Trophoblast cell (in vitro differentiated cells and primary cell): ENCODE results near the gene OR11L1.

ENCODE experiments used
- DNase-seq, 2 donors: peaks; one replicate each; pipeline ENCODE4 v3.0.0-alpha.2; 2016
- H2AFZ ChIP-seq: 2 replicates; pipeline ENCODE4 v1.6.1; 2013; ENCODE audit warnings: low read length, moderate library complexity, mild to moderate bottlenecking; ENCODE audit not compliant: insufficient read depth, poor library complexity
- H2AK5ac ChIP-seq: 2 replicates; pipeline ENCODE4 v1.6.1; 2013; ENCODE audit warnings: mild to moderate bottlenecking, low read length
- H2BK120ac ChIP-seq: 2 replicates; pipeline ENCODE4 v1.6.1; 2013; ENCODE audit warnings: low read length, mild to moderate bottlenecking, moderate library complexity; ENCODE audit not compliant: insufficient read depth, poor library complexity
- H2BK12ac ChIP-seq: 2 replicates; pipeline ENCODE4 v1.6.1; 2013; ENCODE audit warnings: mild to moderate bottlenecking, low read length, moderate library complexity
- H2BK5ac ChIP-seq: 2 replicates; pipeline ENCODE4 v1.6.1; 2013; ENCODE audit warnings: low read length, low read depth, moderate library complexity, mild to moderate bottlenecking; ENCODE audit not compliant: poor library complexity
- H3K14ac ChIP-seq: 2 replicates; pipeline ENCODE4 v1.6.1; 2013; ENCODE audit warnings: mild to moderate bottlenecking, low read length
- H3K18ac ChIP-seq: 2 replicates; pipeline ENCODE4 v1.6.1; 2013; ENCODE audit warnings: mild to moderate bottlenecking, low read length
- H3K23ac ChIP-seq: 2 replicates; pipeline ENCODE4 v1.6.1; 2013; ENCODE audit warnings: low read length
- H3K27ac ChIP-seq: 2 replicates; pipeline ENCODE4 v1.5.1; 2013; ENCODE audit warnings: low read depth, mild to moderate bottlenecking, inconsistent platforms, low read length, moderate library complexity
- H3K27me3 ChIP-seq: 2 replicates; pipeline ENCODE4 v1.6.1; 2013; ENCODE audit warnings: inconsistent platforms, mild to moderate bottlenecking, low read length, moderate library complexity; ENCODE audit not compliant: insufficient read depth
- H3K36me3 ChIP-seq, 2 experiments: 1 replicate in 1 of 2; 2 replicates in 1 of 2; pipeline ENCODE4 v1.6.1; 2013; ENCODE audit warnings: low read length in 2 of 2, mild to moderate bottlenecking in 2 of 2, moderate library complexity in 1 of 2; ENCODE audit not compliant: insufficient read depth in 2 of 2, control insufficient read depth in 1 of 2
- H3K4ac ChIP-seq: 2 replicates; pipeline ENCODE4 v1.6.1; 2013; ENCODE audit warnings: low read depth, mild to moderate bottlenecking, low read length, moderate library complexity
- H3K4me1 ChIP-seq, 2 experiments: 1 replicate in 1 of 2; 2 replicates in 1 of 2; pipeline ENCODE4 v1.6.1; 2013; ENCODE audit warnings: low read length in 2 of 2, mild to moderate bottlenecking in 2 of 2, moderate library complexity in 1 of 2; ENCODE audit not compliant: insufficient read depth in 2 of 2, control insufficient read depth in 1 of 2
- H3K4me2 ChIP-seq: 2 replicates; pipeline ENCODE4 v1.6.1; 2013; ENCODE audit warnings: inconsistent platforms, mild to moderate bottlenecking, low read length, moderate library complexity
- H3K4me3 ChIP-seq: 2 replicates; pipeline ENCODE4 v1.5.1; 2013; ENCODE audit warnings: mild to moderate bottlenecking, low read depth, low read length, inconsistent platforms
- H3K79me1 ChIP-seq: one replicate; pipeline ENCODE4 v1.6.1; 2013; ENCODE audit warnings: low read length
- H3K79me2 ChIP-seq: 2 replicates; pipeline ENCODE4 v1.6.1; 2013; ENCODE audit warnings: low read length, mild to moderate bottlenecking; ENCODE audit not compliant: control insufficient read depth, insufficient read depth, poor library complexity
- H3K9ac ChIP-seq: 2 replicates; pipeline ENCODE4 v1.6.1; 2013; ENCODE audit warnings: mild to moderate bottlenecking, low read length
- H3K9me3 ChIP-seq: 2 replicates; pipeline ENCODE4 v1.6.1; 2013; ENCODE audit warnings: low read depth, mild to moderate bottlenecking, control low read depth, inconsistent platforms, low read length; ENCODE audit not compliant: insufficient read depth
- H4K12ac ChIP-seq: 2 replicates; pipeline ENCODE4 v1.6.1; 2013; ENCODE audit warnings: low read depth, mild to moderate bottlenecking, low read length, moderate library complexity
- H4K8ac ChIP-seq: 2 replicates; pipeline ENCODE4 v1.6.1; 2013; ENCODE audit warnings: low read depth, mild to moderate bottlenecking, low read length, moderate library complexity
- H4K91ac ChIP-seq: one replicate; pipeline ENCODE4 v1.6.1; 2013; ENCODE audit warnings: low read depth, mild to moderate bottlenecking, low read length, moderate library complexity
- WGBS: extraction: QIAGEN DNeasy Blood & Tissue Kit; methylation state at CpG from one replicate; pipeline ENCODE4 v1.1.7; 2013; ENCODE audit warnings: missing lambda C conversion rate; ENCODE audit not compliant: insufficient read length, insufficient coverage; ENCODE audit errors: extremely low coverage; 5-methylcytosine and 5-hydroxymethylcytosine counted together

The OR11L1 gene

GRCh38 chr1:247833601-247834000 lies 8.1 kb downstream of the OR11L1 start:
- DNase-seq = no peak
- Histone ChIP-seq H4K8ac (no peak overlapping the region), H2BK5ac (no peak overlapping the region), H2AK5ac (no peak overlapping the region), H3K27ac (no peak overlapping the region), H3K18ac (no peak overlapping the region), H4K91ac (no peak overlapping the region), H3K14ac (no peak overlapping the region), H3K79me2 (no peaks in the 10 kb centered on the region), H3K4me2 (no peak overlapping the region), H3K79me1 (no peaks in the 10 kb centered on the region), H2AFZ (no peak overlapping the region), H3K4me3 (peak overlapping the region; percentile 27), H3K27me3 (no peaks in the 10 kb centered on the region), H3K9me3 (no peaks in the 10 kb centered on the region), H2BK120ac (no peak overlapping the region), H3K23ac (no peak overlapping the region), H3K4ac (no peak overlapping the region), H3K36me3 (no peaks in the 10 kb centered on the region), H3K4me1 (no peaks in the 10 kb centered on the region), H3K9ac (no peak overlapping the region), H4K12ac (no peak overlapping the region), H2BK12ac (no peak overlapping the region)
- WGBS = no CpG with 5 or more reads among the region's 6 CpGs

GRCh38 chr1:247829656-247830055 lies 12.0 kb downstream of the OR11L1 start:
- Histone ChIP-seq H2AFZ (no peak overlapping the region), H3K9me3 (no peaks in the 10 kb centered on the region), H3K4me3 (no peak overlapping the region), H3K36me3 (no peaks in the 10 kb centered on the region), H3K9ac (no peak overlapping the region), H3K14ac (no peak overlapping the region), H2AK5ac (no peak overlapping the region), H3K79me2 (no peaks in the 10 kb centered on the region), H3K79me1 (no peaks in the 10 kb centered on the region), H2BK120ac (no peak overlapping the region), H3K27ac (no peak overlapping the region), H3K27me3 (no peaks in the 10 kb centered on the region), H3K18ac (no peak overlapping the region), H3K23ac (no peak overlapping the region), H4K12ac (no peak overlapping the region), H3K4ac (no peak overlapping the region), H4K91ac (no peak overlapping the region), H2BK5ac (no peak overlapping the region), H3K4me1 (no peaks in the 10 kb centered on the region), H4K8ac (no peak overlapping the region), H2BK12ac (no peak overlapping the region), H3K4me2 (no peak overlapping the region)
- no peak for DNase-seq
- WGBS = no CpG with 5 or more reads among the region's 1 CpG

- H4K12ac ChIP-seq = no peak overlapping the region
- WGBS = no CpG with 5 or more reads among the region's 13 CpGs
- H2AFZ ChIP-seq = no peak overlapping the region
- no peak overlapping the region for H3K4me2 ChIP-seq
- no peak overlapping the region for H3K18ac ChIP-seq
- no peak overlapping the region for H3K4ac ChIP-seq
- no peak overlapping the region for H3K14ac ChIP-seq
- no peak overlapping the region for H3K4me3 ChIP-seq
- H3K9ac ChIP-seq = no peak overlapping the region
- no peaks in the 10 kb centered on the region for H3K79me1 ChIP-seq
- H3K27me3 ChIP-seq = no peaks in the 10 kb centered on the region
- no peak overlapping the region for H2AK5ac ChIP-seq
- H3K9me3 ChIP-seq = no peaks in the 10 kb centered on the region
- no peak overlapping the region for H3K23ac ChIP-seq
- no peak overlapping the region for H2BK5ac ChIP-seq
- H2BK120ac ChIP-seq = no peak overlapping the region
- no peak overlapping the region for H2BK12ac ChIP-seq
- H3K36me3 ChIP-seq = no peaks in the 10 kb centered on the region
- no peaks in the 10 kb centered on the region for H3K79me2 ChIP-seq
- no peak overlapping the region for H3K27ac ChIP-seq
- no peak overlapping the region for H4K8ac ChIP-seq
- no peak for DNase-seq
- H3K4me1 ChIP-seq = no peaks in the 10 kb centered on the region
- no peak overlapping the region for H4K91ac ChIP-seq
These were observed 16.3 kb downstream of the OR11L1 start for GRCh38 chr1:247825362-247825761.

GRCh38 chr1:247824023-247824422 lies 17.7 kb downstream of the OR11L1 start, which contains the start of gene OR14A16:
TSS of gene OR14A16 (minus strand) at chr1:247824119. CDS start at chr1:247815729, 8,390 bp downstream.
- Histone ChIP-seq H2BK5ac (no peak within 1 kb of the TSS), H3K14ac (no peak within 1 kb of the TSS), H4K12ac (no peak within 1 kb of the TSS), H3K27me3 (no peaks in the 10 kb centered on the region), H2BK12ac (no peak within 1 kb of the TSS), H3K79me2 (no peaks in the 10 kb centered on the region), H3K4ac (no peak within 1 kb of the TSS), H2AK5ac (no peak within 1 kb of the TSS), H3K4me3 (no peak within 1 kb of the TSS), H4K8ac (no peak within 1 kb of the TSS), H3K36me3 (no peaks in the 10 kb centered on the region), H2AFZ (no peak within 1 kb of the TSS), H3K9ac (no peak within 1 kb of the TSS), H3K23ac (no peak within 1 kb of the TSS), H3K18ac (no peak within 1 kb of the TSS), H3K9me3 (no peaks in the 10 kb centered on the region), H3K27ac (no peak within 1 kb of the TSS), H3K79me1 (no peaks in the 10 kb centered on the region), H3K4me1 (no peaks in the 10 kb centered on the region), H3K4me2 (no peak within 1 kb of the TSS), H2BK120ac (no peak within 1 kb of the TSS), H4K91ac (no peak within 1 kb of the TSS)
- no peak for DNase-seq
- WGBS = no CpG with 5 or more reads among the region's 6 CpGs
